Esophagus squamous epithelium (tissue), 4 donors: ENCODE measurements around the gene GIMAP7.

ENCODE experiments used
- CTCF ChIP-seq, 6 experiments: fragments of 450-650 bp in 4 of 6; fragments of 200-600 bp in 2 of 6; sonication (generic) in 2 of 6; IDR thresholded peaks; one replicate each; pipeline ENCODE4 v1.5.1; 2016 to 2019; ENCODE audit warnings: antibody characterized with exemption in 6 of 6, mild to moderate bottlenecking in 4 of 6, moderate library complexity in 4 of 6
- POLR2A ChIP-seq, 4 donors: fragments of 450-650 bp; IDR thresholded peaks; one replicate each; pipeline ENCODE4 v1.6.1; 2017; ENCODE audit warnings: antibody characterized with exemption in 4 of 4, mild to moderate bottlenecking in 4 of 4, moderate library complexity in 3 of 4

GRCh38 chr7:150514748-150515222 lies at the start of gene GIMAP7:
- no peak for TF ChIP-seq CTCF (IDR thresholded peaks at IDR 0.05)
- TF ChIP-seq POLR2A (IDR thresholded peaks at IDR 0.05): peak in 2 of 4 donors; percentile 43 to 67
